NCI-H2171 (cell line): Measurements from ENCODE around the gene FGF4.

Source experiments
- DNase-seq: peaks from one replicate; lab custom pipeline; 2025; lab: John Stamatoyannopoulos, UW

Gene FGF4

DNA sequence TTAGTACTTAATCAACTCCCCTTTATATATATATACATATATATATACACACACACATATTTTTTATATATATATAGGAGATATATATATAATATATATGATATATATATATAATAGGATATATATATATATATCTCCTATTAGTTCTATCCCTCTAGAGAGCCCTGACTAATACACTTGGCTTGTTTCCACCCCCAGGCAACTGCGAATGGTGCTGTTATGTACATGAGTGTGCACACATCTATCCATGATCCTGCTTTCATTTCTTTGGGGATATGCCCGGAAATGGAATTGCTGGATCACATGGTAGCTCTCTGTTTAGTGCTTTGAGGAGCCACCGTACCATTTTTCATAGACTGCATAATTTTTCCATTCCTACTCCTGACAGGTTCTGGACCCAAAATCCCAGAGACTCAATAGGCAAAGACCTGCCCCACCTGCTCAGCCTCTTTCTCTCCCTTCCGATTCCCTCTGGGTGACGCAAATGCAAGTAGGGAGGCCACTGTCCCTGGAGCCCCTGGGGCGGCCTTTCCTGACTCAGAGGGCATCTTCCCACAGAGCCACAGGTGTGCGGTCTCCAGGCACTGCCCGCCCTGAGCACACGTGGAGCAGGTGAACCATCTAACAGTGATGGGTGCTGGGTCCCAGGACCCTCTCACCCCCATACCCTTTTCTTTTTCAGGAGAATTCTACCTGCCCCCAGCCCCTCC lies 32.1 kb upstream of the FGF4 start:
- DNase-seq: no peak

DNA sequence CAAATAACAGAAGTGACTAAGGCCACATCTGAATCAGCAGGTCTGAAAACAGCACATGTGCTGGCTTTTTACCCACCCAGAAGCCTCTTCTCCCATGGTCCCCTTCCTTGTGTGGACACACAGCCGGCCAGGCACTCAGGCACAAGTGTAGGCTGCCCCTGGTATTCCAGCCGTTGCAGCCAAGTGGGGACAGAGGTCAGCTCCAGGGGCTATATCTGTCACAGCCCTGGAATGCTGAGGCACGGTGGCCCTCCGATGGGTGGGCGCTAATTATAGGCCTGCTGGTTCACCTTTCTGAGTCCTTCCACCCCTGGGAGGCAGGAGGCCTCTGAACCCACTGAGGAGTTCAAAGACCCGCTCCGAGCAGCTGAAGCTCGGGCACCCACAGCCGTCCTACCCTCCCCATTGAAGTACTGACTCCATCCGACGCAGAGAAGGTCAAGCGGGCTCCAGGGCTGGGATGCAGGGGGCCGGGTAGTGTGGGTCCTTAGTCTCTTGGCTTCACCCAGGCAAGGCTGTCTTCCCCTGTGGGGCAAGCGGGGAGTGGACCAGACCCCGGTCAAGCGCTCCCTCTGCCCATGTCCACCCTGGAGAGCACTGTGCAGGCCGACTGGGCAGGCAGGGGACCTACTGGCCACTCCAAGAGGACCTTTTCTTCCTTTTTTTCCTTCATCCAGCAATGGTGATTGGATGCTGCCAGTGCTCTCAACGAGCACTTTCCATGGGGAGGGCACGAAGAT lies 29.8 kb upstream of the FGF4 start:
- DNase-seq: no peak

DNA sequence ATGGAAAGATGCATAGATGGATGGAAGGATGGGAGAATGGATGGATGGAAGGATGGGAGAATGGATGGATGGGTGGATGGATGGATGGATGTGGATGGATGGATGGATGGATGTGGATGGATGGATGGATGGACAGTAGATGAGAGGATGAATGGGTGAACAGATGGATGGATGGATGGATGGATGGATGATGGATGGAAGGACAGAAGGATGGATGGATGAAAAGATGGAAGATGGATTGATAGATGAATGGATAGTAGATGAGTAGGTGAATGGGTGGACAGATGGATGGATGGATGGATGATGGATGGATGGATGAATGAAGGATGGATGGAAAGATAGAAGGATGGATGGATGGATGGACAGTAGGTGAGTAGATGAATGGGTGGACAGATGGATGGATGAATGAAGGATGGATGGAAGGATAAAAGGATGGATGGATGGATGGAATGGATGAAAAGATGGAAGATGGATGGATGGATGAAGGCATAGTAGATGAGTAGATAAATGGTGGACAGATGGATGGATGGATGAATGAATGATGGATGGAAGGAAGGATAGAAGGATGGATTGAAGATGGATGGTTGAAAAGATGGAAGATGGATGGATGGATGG lies 28.6 kb upstream of the FGF4 start:
- no peak for DNase-seq

DNA sequence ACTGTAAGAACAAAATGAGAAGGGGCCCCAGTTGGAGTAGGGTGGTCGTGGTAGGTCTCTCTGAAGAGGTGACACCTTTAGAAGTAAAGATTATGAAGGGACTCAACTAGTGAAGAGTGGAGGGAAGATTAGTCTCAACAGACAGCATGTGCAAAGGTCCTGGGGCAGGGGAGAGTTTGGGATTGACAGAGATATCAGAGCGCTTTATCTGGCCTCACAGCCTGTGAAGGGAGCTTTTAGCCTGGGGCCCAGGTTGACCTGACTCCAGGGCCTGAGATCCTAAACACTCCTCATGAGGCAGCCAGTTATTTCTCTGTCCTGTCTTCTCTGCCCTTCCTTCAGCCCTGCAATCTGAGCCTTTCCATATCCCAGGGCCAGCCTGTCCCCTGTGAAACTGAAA lies 27.9 kb upstream of the FGF4 start:
- DNase-seq: no peak

DNA sequence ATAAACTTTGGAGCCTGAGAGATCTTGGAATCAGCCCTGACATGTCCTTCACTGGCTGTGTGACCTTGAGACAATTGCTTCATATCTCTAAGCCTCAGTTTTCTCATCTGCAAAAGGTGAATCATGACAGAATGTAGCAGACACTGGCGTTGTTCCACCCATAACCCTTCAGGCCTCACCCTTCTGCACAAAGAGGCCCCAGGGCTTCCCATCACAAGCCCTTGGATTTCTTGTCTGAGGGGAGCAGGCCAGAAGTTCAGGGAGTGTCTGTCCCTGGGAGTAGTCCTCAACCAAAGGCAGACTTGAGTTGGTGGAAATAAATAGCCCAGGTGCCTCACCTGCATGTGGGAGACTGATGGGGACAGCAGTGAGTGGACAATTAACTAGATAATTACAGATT lies 27.4 kb upstream of the FGF4 start:
- no peak for DNase-seq

DNA sequence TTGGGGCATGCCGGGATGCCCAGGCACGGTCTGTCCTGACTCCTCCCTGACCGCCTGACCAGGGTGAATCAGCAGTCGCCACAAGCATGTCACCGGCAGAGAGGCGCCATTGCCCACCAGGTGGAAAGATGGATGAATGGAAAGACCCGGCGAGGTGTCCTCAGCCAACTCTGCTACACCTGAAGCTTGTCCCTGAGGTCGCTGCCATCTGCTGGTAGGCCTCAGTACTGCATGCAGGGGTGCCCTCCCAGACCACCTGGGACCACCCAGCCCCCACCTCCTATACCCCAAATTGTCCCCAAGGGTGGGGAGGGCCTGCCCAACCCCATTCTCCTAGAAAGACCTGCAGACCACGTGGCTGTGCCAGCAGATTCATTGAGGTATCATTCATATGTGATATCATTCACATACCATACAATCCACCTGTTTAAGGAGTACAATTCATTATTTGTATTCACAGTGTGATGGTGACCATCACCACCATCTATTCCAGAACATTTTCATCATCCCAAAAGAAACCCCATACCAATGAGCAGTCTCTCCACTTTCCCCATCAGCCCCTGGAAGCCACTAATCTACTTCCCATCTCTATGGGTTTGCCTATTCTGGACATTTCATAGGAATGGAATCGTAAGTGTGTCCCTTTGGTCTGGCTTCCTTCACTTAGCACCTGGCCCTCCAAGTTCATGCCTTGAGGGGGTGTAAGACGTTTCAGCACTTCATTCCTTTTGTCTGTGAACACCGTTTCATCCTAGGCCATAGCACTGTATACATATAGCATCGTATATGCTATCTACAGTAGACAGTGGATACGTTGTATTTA lies 26.6 kb upstream of the FGF4 start:
- DNase-seq: no peak

DNA sequence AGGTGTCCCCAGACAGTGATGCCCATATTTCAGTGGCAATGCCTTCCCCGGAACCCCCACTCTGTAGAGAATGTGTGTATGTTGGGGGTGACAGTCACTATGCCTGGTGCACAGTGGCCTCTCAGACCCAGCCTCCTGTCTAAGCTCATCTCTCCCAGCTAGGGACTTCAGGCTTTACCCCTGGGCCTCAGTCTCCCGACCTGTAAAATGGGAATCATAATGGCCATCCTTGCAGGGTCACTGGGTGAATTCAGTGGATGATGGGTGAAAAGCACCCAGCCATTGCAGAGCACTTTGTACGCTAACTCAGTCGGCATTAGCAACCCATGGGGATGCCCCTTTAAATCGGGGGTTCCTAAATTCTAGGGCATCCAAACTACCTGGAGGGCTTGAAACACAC lies 25.1 kb upstream of the FGF4 start:
- DNase-seq: no peak

DNA sequence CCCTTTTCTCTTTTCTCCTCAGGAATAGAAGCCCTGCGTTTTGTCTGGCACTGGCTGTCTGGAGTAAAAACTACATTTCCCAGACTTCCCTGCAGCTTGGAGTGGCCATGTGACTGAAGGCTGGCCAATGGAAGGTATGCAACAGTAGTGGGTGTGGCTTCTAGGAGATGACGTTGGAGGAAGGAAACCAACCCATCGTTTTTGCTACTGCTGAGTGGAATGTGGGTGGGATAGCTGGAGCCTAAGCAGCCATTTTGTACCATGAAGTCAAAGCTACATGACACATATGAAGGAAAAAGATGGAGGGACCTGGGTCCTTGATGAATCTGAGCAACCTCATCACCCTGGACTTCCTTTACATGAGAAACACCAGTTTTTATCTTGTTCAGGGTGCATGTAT lies 24.4 kb upstream of the FGF4 start:
- no peak for DNase-seq

DNA sequence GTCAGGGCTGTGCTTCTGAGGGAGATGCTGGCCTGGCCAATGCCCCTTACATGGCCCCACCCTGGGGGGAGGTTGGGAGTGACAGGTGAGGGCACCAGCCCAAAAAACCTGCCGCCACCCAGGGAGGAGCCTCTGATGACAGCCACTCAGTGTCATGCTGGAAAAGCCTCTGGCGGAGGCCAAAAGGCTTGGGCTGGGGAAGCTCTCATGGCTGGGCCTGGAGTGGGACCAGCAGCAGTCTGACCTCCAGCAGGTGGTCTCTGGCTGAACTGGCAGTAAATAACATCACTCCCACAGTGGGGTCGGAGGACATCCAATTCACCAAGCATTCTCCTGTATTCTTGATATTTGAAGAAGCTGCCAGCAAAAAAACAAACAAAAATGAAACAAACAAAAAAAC lies 24.0 kb upstream of the FGF4 start:
- DNase-seq: no peak

DNA sequence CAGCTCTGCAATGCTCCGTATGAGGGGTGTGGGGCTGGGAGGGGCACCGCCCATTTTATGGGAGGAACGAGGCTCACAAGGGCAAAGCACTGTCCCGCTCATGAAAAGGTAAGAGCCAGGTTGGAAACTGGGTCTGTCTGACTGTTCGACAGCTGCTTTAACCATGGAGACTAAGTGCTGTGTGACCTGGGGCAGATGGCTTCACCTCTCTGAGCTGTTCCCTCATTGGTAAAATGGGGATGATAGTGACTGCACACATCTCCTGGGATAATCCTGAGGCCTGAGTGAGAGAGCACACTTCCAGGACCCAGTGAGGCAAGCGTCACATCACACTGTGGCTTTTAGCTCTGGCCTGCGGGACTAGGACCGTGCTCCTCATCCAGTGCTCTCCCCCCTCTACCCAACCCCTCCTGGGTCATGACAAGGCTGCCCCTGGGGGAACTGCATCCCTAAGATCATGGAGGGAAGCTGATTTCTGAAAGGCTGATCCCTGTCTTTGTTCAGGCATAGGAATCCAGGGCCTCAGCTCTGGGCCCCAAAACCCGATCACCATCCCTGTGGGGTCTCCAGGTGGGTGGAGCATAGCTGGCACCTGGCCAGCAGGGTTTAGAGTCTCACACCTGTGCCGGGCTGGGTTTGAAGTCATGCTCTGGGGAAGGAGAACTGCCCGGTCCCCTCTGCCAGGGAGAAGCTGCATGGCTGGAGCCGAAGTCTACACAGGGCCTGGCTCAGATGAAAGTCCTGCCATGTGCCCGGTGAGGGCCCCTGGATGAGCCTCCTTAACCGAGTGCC lies 22.8 kb upstream of the FGF4 start:
- DNase-seq: no peak

DNA sequence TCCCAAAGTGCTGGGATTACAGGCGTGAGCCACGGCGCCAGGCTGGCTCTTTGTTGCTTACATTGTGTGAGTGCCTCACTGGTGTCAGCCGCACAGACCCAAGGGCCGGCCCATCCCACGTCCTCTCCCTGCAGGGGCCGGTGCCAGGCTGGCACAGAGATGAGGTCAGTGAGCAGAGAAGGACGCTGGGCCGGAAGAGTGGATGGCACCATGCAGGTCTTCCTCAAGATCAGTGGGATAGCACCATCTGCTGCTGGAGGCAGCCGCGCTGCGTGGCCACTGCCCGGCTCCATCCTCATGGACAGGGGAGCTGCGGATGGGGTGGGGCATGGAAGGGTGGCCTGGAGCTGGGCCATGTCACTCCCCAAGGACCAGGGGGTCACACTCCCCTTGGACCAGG lies 22.0 kb upstream of the FGF4 start:
- DNase-seq: no peak

DNA sequence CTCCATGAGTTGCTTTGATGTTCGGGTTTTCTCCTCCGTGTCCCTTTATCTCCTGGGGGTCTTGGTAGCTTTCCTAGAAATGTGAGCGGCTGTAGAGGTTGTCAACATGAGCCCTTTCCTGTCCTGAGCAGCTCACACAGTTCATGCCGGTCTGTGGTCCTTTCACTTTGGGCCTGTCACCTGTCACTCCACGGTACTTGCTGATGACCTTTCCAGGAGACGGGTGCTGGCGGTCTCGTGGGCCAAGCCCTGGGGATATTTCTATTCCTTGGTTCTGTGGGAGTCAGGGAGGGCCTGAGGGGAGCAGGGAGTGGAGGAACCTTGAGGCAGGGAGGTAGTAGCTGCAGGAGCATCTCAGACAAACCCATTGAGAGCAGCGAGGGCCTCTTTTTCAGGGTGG lies 20.9 kb upstream of the FGF4 start:
- DNase-seq: no peak

DNA sequence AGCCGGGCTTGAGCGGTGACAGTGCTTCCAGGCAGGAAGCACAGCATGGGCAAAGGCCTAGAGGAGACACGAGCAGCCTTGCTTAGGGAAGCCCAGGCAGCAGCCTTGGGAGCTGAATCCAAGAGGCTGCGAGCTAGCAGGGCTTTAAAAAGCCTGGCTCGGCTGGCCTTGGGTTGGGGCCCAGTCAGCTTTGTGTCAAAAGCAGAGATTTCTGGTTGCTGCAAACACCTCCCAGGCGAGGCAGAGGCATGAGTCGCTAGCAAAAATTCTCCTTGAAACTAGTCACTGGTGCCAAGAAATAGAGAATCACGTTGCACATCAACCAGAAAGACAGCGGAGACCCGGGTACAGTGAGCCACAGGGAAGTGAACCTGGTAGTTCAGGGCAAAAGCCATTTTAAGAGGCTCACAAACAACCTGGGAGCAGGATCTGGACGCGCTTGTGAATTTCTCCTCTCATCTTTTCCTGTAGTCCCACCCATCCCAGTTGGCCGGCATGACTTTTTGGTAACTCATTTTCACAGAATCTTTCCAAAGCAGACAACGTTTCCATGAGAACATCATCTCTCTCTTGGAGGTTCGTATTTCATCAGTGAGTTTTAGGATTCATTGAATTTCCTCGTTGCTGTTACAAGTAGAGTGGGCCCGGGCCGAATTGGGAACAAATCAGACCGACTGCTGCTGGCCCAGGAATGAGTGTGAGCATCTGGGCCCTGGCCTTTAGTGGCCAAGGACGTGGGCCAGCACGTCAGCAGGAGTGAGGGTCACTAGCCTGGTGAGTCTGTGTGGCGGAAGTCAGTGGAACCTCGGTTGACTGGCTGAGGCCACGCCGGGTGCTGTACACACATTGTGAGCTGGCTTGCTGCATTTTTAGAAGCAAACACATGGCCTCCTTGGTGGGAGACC lies 16.4 kb upstream of the FGF4 start:
- DNase-seq: no peak

DNA sequence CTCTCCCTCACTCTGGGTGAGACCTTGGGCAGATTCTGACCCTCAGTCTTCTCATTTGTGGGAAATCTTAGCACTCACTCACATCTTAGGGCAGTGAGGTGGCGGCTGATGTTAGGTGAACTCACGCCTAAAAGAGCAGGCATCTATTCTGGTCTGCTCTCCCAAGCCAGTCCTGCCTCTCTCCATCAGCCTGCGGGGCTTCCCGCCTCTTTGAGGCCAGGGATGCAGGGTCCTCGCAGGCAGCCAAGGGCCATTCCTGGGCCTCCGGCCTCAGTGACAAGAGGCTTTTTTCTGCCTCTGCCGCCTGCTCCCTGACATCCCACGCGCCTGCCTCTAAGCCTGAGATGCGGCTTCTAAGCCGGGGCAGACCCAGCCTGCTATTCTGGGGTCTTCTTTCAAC lies 13.8 kb upstream of the FGF4 start:
- DNase-seq: no peak

DNA sequence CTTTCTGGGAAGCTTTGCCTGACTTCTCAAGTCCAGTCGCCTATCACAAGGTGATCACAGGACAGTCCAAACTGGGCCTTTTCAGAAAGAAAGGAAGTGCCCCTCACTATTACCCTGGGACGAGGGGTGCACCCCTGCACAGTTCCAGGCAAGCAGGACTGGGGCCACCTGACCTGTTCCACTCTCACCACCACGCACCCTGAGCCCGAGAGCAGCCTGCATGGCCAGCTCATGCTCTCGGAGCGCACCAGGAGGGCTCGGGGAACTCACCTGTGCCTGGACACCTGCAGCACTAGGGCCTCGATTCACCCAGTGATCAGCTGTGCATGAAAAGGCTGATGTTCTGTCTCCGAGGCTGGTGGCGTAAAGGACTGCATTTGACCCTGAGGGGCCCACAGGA lies 12.8 kb upstream of the FGF4 start:
- no peak for DNase-seq

DNA sequence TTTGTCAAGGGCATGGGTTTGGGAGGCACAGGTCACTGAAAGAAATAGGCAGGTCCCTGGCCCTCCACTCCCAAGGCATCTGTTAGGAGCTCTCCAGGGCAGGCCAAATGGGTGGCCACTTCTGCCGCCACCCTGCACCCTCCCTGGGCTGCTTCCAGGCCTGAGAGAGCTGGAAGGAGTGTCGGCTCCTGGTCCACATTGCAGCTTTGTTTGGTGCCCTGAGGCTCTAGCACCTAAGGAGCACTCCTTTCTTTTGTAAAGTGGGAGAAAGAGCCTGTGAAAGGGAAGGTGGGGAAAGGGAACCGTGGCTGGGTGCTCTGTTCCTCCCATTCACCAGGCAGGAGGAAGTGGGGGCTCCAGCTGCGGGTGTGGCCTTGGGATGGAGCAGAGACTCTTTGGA lies 12.3 kb upstream of the FGF4 start:
- no peak for DNase-seq

DNA sequence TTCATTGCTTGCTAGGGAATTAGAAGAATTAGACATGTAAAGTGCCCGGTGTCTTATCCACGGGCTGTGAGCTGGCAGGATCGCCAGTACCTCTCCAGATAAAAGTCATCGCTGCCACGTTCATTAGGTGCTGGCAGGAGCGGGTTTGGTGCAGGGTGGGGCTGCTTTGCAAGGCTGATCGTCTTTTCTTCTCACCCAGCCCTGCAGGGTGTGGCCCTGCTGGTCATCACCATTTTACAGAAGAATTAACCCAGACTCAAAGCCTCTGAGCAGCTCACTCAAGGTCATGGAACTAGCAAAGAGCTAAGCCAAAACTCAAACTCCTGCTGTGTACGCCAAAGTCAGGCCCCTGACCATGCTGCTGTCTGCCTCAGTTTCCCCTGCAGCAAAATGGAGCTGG lies 6.1 kb upstream of the FGF4 start:
- no peak for DNase-seq

DNA sequence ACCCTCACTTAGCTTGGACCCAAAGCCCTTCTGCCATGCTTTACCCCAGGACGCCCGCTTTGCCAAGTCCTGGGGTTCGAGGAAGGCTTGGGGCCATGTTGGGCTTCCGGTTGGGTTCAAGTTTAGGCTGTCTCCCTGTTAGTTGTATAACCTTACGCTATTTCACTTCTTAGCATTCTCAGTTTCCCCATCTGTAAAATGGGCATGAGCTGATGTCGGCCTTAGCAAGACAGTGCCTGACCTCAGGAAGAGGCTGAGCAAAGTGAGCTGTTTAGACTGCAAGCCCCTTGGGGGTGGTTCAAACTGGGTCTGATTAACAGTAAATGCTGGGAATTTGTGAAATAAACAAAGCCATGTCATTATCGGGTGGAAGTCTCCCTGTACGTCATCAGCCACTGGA lies 3.2 kb upstream of the FGF4 start:
- no peak for DNase-seq

DNA sequence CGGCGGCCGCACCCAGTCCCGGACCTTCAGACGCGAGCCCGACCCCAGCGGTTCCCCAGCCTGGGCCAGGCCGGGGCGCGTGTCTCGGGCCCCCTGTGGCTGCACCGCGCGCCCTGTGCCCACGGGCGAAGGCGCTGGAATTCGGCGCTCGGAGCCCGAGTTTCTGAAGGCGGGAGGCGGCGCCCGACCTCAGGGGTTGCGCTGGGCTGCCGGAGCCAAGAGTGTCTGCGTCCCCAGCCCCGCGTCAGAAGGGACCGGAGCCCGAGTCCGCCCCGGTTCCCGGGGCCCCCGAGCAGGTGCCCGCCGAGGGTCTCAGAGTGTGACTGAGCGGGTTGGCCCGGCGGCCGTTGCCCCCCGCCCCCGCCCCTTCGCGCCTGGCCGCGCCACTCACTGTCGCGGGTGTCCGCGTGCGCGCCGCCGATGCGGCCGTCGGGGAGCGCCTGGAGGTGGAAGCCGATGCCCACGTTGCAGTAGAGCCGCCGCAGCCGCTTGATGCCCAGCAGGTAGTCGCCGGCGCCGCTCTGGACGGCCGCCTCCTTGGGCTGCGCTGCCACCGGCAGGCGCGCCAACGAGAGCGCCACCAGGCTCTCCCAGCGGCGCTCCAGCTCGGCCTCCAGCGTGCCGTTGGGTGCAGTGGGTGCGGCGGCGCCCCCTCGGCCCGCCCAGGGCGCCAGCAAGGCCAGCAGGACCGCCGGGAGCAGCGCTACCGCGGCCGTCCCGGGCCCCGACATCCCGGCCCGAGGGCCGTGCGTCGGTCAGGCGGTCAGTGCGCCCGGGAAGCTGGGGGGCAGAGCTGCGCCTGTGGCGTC lies 583 bp downstream of the FGF4 start:
- DNase-seq: no peak
